NB4 (cell line): Measurements from ENCODE around the gene STYXL1.
"Not testable (repeated sequence)": the region's sequence is repeated elsewhere in the genome, so short reads cannot be mapped to it uniquely, and the experiment has no call there.

Source experiments
- DNase-seq: peaks from one replicate; pipeline ENCODE4 v3.0.0; 2010; ENCODE audit warnings: low read depth
- H3K4me3 ChIP-seq: one replicate; pipeline ENCODE4 v1.5.1; 2011; ENCODE audit warnings: mild to moderate bottlenecking, low read depth, low read length, moderate library complexity
- CTCF ChIP-seq: IDR thresholded peaks from one replicate; pipeline ENCODE4 v1.5.1; 2012; ENCODE audit warnings: low read depth, low read length
- MAX ChIP-seq: IDR thresholded peaks from 2 replicates; pipeline ENCODE4 v1.6.1; 2011; ENCODE audit warnings: low read depth, low read length
- MYC ChIP-seq: IDR thresholded peaks from 2 replicates; pipeline ENCODE4 v1.6.1; 2011; ENCODE audit warnings: low read depth, low read length
- POLR2A ChIP-seq: IDR thresholded peaks from 2 replicates; pipeline ENCODE4 v1.6.1; 2011; ENCODE audit warnings: mild to moderate bottlenecking; ENCODE audit not compliant: insufficient read length; ENCODE audit errors: extremely low read depth

Gene STYXL1

GRCh38 chr7:76037310-76037709 is 10.5 kb downstream of the STYXL1 start:
- TF ChIP-seq CTCF (no peak), MYC (no peak), POLR2A (no peak), MAX (no peak)
- no peak for DNase-seq
- H3K4me3 ChIP-seq = no peak overlapping the region

- TF ChIP-seq CTCF = no peak
- TF ChIP-seq MAX = no peak
- no peak for TF ChIP-seq MYC
- no peak for TF ChIP-seq POLR2A
Observed at GRCh38 chr7:76031964-76032363, 15.8 kb downstream of the STYXL1 start.

GRCh38 chr7:76029682-76030081 is 18.1 kb downstream of the STYXL1 start:
- not testable (repeated sequence) for H3K4me3 ChIP-seq, DNase-seq

More at GRCh38 chr7:76031964-76032363, 15.8 kb downstream of the STYXL1 start:
- no peak for DNase-seq
- H3K4me3 ChIP-seq = no peak overlapping the region

GRCh38 chr7:76023002-76023401 is 24.8 kb downstream of the STYXL1 start:
- peak; percentile 80 for DNase-seq
- no peak overlapping the region for H3K4me3 ChIP-seq

GRCh38 chr7:76022026-76022780 is 25.6 kb downstream of the STYXL1 start:
- TF ChIP-seq MYC (no peak), CTCF (no peak), MAX (no peak), POLR2A (no peak)
- no peak overlapping the region for H3K4me3 ChIP-seq
- DNase-seq = no peak

More at GRCh38 chr7:76023002-76023401, 24.8 kb downstream of the STYXL1 start:
- TF ChIP-seq CTCF (no peak), MYC (no peak), MAX (no peak), POLR2A (no peak)

GRCh38 chr7:76020031-76020714 is 27.6 kb downstream of the STYXL1 start:
- peak; percentile 80 for DNase-seq
- TF ChIP-seq CTCF (peak; percentile 97), MAX (no peak)
- H3K4me3 ChIP-seq = no peak overlapping the region

GRCh38 chr7:76018520-76018919 is 29.3 kb downstream of the STYXL1 start:
- not testable (repeated sequence) for H3K4me3 ChIP-seq, DNase-seq
